ENCODE data around the gene TYRO3. TPM values are rescaled to one million over a fixed set of nuclear protein-coding genes. Genes with fewer than 3 reads are reported as not detected.

The TYRO3 gene
- polyA plus RNA-seq, 1 of the 3 experiments (the other 2 are of a cell fraction): 8.7 TPM

DNA sequence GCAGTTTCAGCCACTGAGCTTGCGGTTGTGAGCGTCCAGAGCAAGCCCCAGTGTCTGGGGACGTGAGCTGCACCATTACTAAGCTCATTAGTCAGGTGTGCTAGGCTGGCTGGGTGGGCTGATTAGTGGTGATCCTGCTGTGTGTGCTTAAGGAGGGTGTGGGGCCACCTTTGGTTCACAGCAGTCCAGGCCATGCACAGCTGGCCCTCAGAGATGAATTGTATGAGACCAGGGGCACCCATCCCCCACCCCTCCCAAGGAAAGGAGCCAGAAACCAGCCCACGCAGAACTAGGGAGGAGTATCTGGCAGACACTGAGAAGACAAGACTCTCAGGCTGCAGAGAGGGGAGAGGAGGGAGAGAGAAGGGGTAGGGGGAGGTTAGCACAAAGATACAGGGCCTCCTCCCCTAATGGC is 3.8 kb downstream of the TYRO3 start:
- no peak for DNase-seq
- CTCF ChIA-PET: interaction anchor here (0.6 to 3.3 kb wide), 3 partner anchors 97 to 937 kb away, joined by 3 to 10 read pairs (median 8); no protein-coding TSS in a partner anchor

More for the DNA sequence above, 3.8 kb downstream of the TYRO3 start:
- Histone ChIP-seq H2AFZ (ENCODE audit: low read depth) (no peak overlapping the region), H3F3A (replicated peaks; ENCODE audit: insufficient read depth) (peaks cover 12% of the 10 kb centered on the region), H4K20me1 (ENCODE audit: insufficient read depth) (no peaks in the 10 kb centered on the region), H3K4me1 (ENCODE audit: control insufficient read depth in 1 of 2, insufficient read depth in 2 of 2, low read depth in 1 of 2, low read length in 1 of 2) (peaks cover 4 to 35% of the 10 kb centered on the region in 2 experiments; a peak in 3 of 4 replicates), H3K79me2 (ENCODE audit: insufficient read depth) (no peaks in the 10 kb centered on the region), H3K9me3 (no peaks in the 10 kb centered on the region), H3K9me2 (no peaks in the 10 kb centered on the region), H3K4me2 (no peak overlapping the region), H3K27me3 (ENCODE audit: insufficient read depth) (no peaks in the 10 kb centered on the region), H3K27ac (ENCODE audit: low read depth in 2 of 2, low read length in 1 of 2) (no peak overlapping the region), H3K36me3 (replicated peaks in 1 of 2; ENCODE audit: control insufficient read depth in 1 of 2, insufficient read depth in 2 of 2, low read length in 1 of 2) (no peaks in the 10 kb centered on the region), H3K4me3 (ENCODE audit: low read depth in 2 of 2, low read length in 1 of 2) (no peak overlapping the region), H3K9ac (no peak overlapping the region)
- TF ChIP-seq, protein P1, sequence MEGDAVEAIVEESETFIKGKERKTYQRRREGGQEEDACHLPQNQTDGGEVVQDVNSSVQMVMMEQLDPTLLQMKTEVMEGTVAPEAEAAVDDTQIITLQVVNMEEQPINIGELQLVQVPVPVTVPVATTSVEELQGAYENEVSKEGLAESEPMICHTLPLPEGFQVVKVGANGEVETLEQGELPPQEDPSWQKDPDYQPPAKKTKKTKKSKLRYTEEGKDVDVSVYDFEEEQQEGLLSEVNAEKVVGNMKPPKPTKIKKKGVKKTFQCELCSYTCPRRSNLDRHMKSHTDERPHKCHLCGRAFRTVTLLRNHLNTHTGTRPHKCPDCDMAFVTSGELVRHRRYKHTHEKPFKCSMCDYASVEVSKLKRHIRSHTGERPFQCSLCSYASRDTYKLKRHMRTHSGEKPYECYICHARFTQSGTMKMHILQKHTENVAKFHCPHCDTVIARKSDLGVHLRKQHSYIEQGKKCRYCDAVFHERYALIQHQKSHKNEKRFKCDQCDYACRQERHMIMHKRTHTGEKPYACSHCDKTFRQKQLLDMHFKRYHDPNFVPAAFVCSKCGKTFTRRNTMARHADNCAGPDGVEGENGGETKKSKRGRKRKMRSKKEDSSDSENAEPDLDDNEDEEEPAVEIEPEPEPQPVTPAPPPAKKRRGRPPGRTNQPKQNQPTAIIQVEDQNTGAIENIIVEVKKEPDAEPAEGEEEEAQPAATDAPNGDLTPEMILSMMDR (IDR thresholded peaks at IDR 0.05): no peak
- TF ChIP-seq YY1 (IDR thresholded peaks at IDR 0.05; ENCODE audit: low read depth) (no peak), TEAD4 (IDR thresholded peaks at IDR 0.05; ENCODE audit: borderline replicate concordance, insufficient read depth) (no peak), RFX5 (IDR thresholded peaks at IDR 0.05; ENCODE audit: low read length) (no peak), ELF1 (IDR thresholded peaks at IDR 0.05) (no peak), EZH2phosphoT487 (IDR thresholded peaks at IDR 0.05; ENCODE audit: borderline replicate concordance, low read depth) (no peak), TCF12 (IDR thresholded peaks at IDR 0.05) (no peak)
- TF ChIP-seq, protein P2, sequence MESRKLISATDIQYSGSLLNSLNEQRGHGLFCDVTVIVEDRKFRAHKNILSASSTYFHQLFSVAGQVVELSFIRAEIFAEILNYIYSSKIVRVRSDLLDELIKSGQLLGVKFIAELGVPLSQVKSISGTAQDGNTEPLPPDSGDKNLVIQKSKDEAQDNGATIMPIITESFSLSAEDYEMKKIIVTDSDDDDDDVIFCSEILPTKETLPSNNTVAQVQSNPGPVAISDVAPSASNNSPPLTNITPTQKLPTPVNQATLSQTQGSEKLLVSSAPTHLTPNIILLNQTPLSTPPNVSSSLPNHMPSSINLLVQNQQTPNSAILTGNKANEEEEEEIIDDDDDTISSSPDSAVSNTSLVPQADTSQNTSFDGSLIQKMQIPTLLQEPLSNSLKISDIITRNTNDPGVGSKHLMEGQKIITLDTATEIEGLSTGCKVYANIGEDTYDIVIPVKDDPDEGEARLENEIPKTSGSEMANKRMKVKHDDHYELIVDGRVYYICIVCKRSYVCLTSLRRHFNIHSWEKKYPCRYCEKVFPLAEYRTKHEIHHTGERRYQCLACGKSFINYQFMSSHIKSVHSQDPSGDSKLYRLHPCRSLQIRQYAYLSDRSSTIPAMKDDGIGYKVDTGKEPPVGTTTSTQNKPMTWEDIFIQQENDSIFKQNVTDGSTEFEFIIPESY (IDR thresholded peaks at IDR 0.05; ENCODE audit: borderline replicate concordance, low read depth): no peak
- TF ChIP-seq, protein P3, sequence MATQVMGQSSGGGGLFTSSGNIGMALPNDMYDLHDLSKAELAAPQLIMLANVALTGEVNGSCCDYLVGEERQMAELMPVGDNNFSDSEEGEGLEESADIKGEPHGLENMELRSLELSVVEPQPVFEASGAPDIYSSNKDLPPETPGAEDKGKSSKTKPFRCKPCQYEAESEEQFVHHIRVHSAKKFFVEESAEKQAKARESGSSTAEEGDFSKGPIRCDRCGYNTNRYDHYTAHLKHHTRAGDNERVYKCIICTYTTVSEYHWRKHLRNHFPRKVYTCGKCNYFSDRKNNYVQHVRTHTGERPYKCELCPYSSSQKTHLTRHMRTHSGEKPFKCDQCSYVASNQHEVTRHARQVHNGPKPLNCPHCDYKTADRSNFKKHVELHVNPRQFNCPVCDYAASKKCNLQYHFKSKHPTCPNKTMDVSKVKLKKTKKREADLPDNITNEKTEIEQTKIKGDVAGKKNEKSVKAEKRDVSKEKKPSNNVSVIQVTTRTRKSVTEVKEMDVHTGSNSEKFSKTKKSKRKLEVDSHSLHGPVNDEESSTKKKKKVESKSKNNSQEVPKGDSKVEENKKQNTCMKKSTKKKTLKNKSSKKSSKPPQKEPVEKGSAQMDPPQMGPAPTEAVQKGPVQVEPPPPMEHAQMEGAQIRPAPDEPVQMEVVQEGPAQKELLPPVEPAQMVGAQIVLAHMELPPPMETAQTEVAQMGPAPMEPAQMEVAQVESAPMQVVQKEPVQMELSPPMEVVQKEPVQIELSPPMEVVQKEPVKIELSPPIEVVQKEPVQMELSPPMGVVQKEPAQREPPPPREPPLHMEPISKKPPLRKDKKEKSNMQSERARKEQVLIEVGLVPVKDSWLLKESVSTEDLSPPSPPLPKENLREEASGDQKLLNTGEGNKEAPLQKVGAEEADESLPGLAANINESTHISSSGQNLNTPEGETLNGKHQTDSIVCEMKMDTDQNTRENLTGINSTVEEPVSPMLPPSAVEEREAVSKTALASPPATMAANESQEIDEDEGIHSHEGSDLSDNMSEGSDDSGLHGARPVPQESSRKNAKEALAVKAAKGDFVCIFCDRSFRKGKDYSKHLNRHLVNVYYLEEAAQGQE (IDR thresholded peaks at IDR 0.05; ENCODE audit: low read depth, low read length): no peak
- TF ChIP-seq, protein P4, sequence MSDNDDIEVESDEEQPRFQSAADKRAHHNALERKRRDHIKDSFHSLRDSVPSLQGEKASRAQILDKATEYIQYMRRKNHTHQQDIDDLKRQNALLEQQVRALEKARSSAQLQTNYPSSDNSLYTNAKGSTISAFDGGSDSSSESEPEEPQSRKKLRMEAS (IDR thresholded peaks at IDR 0.05; ENCODE audit: low read depth): no peak
- TF ChIP-seq, protein P5, sequence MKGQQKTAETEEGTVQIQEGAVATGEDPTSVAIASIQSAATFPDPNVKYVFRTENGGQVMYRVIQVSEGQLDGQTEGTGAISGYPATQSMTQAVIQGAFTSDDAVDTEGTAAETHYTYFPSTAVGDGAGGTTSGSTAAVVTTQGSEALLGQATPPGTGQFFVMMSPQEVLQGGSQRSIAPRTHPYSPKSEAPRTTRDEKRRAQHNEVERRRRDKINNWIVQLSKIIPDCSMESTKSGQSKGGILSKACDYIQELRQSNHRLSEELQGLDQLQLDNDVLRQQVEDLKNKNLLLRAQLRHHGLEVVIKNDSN (IDR thresholded peaks at IDR 0.05; ENCODE audit: borderline replicate concordance, low read depth): no peak
- POLR2A ChIA-PET: no interaction called here
- WGBS (ENCODE audit: low lambda C conversion rate): 91% methylated on average over 4 of the region's 4 CpGs
